ENCODE measurements around the gene PSPC1.

DNA sequence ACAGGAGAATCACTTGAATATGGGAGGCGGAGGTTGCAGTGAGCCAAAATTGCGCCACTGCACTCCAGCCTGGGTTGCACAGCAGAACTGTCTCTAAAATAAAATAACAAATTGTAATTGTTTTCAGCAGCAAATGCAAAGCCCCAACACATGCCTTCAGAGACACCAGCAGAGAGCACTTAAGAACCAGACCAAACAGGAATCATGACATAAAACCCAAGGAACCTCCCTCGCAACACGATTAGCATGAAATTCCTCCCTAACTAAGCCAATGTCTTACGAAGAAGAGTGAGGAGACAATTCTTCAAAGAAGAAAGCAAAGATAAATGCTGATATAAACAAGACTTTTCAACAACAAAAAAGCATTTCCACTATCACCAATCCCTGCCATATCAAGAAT, 40.1 kb downstream of the PSPC1 start:
- TF ChIP-seq, protein P1, sequence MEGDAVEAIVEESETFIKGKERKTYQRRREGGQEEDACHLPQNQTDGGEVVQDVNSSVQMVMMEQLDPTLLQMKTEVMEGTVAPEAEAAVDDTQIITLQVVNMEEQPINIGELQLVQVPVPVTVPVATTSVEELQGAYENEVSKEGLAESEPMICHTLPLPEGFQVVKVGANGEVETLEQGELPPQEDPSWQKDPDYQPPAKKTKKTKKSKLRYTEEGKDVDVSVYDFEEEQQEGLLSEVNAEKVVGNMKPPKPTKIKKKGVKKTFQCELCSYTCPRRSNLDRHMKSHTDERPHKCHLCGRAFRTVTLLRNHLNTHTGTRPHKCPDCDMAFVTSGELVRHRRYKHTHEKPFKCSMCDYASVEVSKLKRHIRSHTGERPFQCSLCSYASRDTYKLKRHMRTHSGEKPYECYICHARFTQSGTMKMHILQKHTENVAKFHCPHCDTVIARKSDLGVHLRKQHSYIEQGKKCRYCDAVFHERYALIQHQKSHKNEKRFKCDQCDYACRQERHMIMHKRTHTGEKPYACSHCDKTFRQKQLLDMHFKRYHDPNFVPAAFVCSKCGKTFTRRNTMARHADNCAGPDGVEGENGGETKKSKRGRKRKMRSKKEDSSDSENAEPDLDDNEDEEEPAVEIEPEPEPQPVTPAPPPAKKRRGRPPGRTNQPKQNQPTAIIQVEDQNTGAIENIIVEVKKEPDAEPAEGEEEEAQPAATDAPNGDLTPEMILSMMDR (IDR thresholded peaks at IDR 0.05) = no peak
- no peak for TF ChIP-seq EP300 (IDR thresholded peaks at IDR 0.05; ENCODE audit: low read depth)
